Suprapubic skin (tissue), 3 donors: ENCODE measurements around the gene HNRNPH3.
"Not testable (repeated sequence)": the region's sequence is repeated elsewhere in the genome, so short reads cannot be mapped to it uniquely, and the experiment has no call there.

ENCODE experiments used
- POLR2AphosphoS5 ChIP-seq, 3 donors: sonication (generic); formaldehyde crosslinking; IDR thresholded peaks; one replicate each; pipeline ENCODE4 v1.6.1; 2017; ENCODE audit warnings: antibody characterized with exemption in 3 of 3
- TF ChIP-seq, protein P1 (sequence below), 2 donors: fragments of 200-600 bp in 1 of 2; fragments of 450-650 bp in 1 of 2; sonication (generic) in 1 of 2; IDR thresholded peaks; one replicate each; pipeline ENCODE4 v1.5.1; 2016 to 2019; ENCODE audit warnings: antibody characterized with exemption in 2 of 2, mild to moderate bottlenecking in 1 of 2, moderate library complexity in 1 of 2

DNA sequence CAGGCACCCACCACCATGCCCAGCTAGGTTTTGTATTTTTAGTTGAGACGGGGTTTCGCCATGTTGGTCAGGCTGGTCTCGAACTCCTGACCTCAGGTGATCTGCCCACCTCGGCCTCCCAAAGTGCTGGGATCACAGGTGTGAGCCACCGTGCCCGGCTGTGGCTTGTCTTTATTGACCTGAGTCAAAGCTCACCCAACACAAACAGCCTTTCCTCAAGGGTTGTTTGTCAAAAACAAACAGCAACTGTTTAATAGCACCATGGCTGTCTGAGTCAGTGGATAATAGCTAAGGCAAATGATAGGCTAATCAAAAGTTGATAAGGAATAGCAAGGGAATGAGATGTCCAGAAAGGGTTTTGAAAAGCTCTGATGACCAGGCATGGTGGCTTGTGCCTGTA is 16.9 kb upstream of the HNRNPH3 start:
- TF ChIP-seq, protein P1, sequence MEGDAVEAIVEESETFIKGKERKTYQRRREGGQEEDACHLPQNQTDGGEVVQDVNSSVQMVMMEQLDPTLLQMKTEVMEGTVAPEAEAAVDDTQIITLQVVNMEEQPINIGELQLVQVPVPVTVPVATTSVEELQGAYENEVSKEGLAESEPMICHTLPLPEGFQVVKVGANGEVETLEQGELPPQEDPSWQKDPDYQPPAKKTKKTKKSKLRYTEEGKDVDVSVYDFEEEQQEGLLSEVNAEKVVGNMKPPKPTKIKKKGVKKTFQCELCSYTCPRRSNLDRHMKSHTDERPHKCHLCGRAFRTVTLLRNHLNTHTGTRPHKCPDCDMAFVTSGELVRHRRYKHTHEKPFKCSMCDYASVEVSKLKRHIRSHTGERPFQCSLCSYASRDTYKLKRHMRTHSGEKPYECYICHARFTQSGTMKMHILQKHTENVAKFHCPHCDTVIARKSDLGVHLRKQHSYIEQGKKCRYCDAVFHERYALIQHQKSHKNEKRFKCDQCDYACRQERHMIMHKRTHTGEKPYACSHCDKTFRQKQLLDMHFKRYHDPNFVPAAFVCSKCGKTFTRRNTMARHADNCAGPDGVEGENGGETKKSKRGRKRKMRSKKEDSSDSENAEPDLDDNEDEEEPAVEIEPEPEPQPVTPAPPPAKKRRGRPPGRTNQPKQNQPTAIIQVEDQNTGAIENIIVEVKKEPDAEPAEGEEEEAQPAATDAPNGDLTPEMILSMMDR (IDR thresholded peaks at IDR 0.05) = not testable (repeated sequence)
- not testable (repeated sequence) for TF ChIP-seq POLR2AphosphoS5 (IDR thresholded peaks at IDR 0.05)
